OCI-LY1 (cell line): ENCODE measurements around the gene APOBEC2.

Experiments
- H2AFZ ChIP-seq: fragments of 200-600 bp; sonication (generic), shearing (Covaris generic); 2 replicates; pipeline ENCODE4 v1.6.0; 2014; ENCODE audit warnings: antibody characterized with exemption, mild to moderate bottlenecking, low read length
- H3F3A ChIP-seq: fragments of 200-600 bp; sonication (generic), shearing (Covaris generic); 2 replicates; pipeline ENCODE4 v1.6.0; 2014; ENCODE audit warnings: mild to moderate bottlenecking, antibody characterized with exemption, low read length, moderate library complexity; ENCODE audit not compliant: insufficient read depth
- H3K27ac ChIP-seq: fragments of 200-600 bp; sonication (generic); 2 replicates; pipeline ENCODE4 v1.5.1; 2014; ENCODE audit warnings: low read length, mixed run types, mild to moderate bottlenecking, low read depth; ENCODE audit not compliant: poor library complexity, severe bottlenecking
- H3K27me3 ChIP-seq: fragments of 200-600 bp; sonication (generic); 2 replicates; pipeline ENCODE4 v1.6.0; 2014; ENCODE audit warnings: antibody characterized with exemption, mild to moderate bottlenecking, low read length, moderate library complexity; ENCODE audit not compliant: insufficient read depth
- H3K36me3 ChIP-seq: fragments of 200-600 bp; sonication (generic); 2 replicates; pipeline ENCODE4 v1.6.1; 2014; ENCODE audit warnings: mild to moderate bottlenecking, antibody characterized with exemption, low read length, moderate library complexity, mixed read lengths; ENCODE audit not compliant: insufficient read depth
- H3K4me1 ChIP-seq: fragments of 200-600 bp; sonication (generic); 2 replicates; pipeline ENCODE4 v1.5.1; 2014; ENCODE audit warnings: mild to moderate bottlenecking, low read length, moderate library complexity; ENCODE audit not compliant: insufficient read depth, severe bottlenecking
- H3K4me2 ChIP-seq: fragments of 200-600 bp; sonication (generic), shearing (Covaris generic); 2 replicates; pipeline ENCODE4 v1.6.1; 2014; ENCODE audit warnings: low read length
- H3K4me3 ChIP-seq: fragments of 200-600 bp; sonication (generic); 2 replicates; pipeline ENCODE4 v1.5.1; 2014; ENCODE audit warnings: low read length, low read depth, mild to moderate bottlenecking, mixed read lengths; ENCODE audit not compliant: poor library complexity, severe bottlenecking
- H3K79me2 ChIP-seq: fragments of 200-600 bp; shearing (Covaris generic); 2 replicates; pipeline ENCODE4 v1.6.1; 2016; ENCODE audit warnings: mixed run types, low read length, mixed read lengths; ENCODE audit not compliant: insufficient read depth
- H3K9ac ChIP-seq: fragments of 200-600 bp; sonication (generic), shearing (Covaris generic); 2 replicates; pipeline ENCODE4 v1.6.1; 2014; ENCODE audit warnings: mild to moderate bottlenecking, low read length, mixed read lengths
- H3K9me2 ChIP-seq: fragments of 200-600 bp; sonication (generic), shearing (Covaris generic); 2 replicates; pipeline ENCODE4 v1.6.1; 2014; ENCODE audit warnings: low read depth, mild to moderate bottlenecking, low read length, mixed read lengths
- H3K9me3 ChIP-seq: fragments of 200-600 bp; shearing (Covaris generic); 2 replicates; pipeline ENCODE4 v1.6.1; 2014; ENCODE audit warnings: low read length, mixed read lengths
- H4K20me1 ChIP-seq: fragments of 200-600 bp; sonication (generic), shearing (Covaris generic); 2 replicates; pipeline ENCODE4 v1.6.0; 2016; ENCODE audit warnings: mild to moderate bottlenecking, low read length; ENCODE audit not compliant: insufficient read depth
- CTCF ChIP-seq: fragments of 200-600 bp; sonication (generic), shearing (Covaris generic); IDR thresholded peaks from 2 replicates; pipeline ENCODE4 v1.5.1; 2017; ENCODE audit warnings: mild to moderate bottlenecking, antibody characterized with exemption, low read length, moderate library complexity, mixed read lengths
- EZH2 ChIP-seq: fragments of 200-600 bp; sonication (generic), shearing (Covaris generic); IDR thresholded peaks from 2 replicates; pipeline ENCODE4 v1.8.0; 2017; ENCODE audit warnings: borderline replicate concordance, mixed run types, mild to moderate bottlenecking, antibody characterized with exemption, low read length, moderate library complexity, mixed read lengths

The APOBEC2 gene

GRCh38 chr6:41027241-41027640 is 25.8 kb upstream of the APOBEC2 start:
- Histone ChIP-seq H3K4me2 (no peak overlapping the region; the same call in 1 of the 2 replicates), H3K9me3 (no peaks in the 10 kb centered on the region), H2AFZ (no peak overlapping the region), H3K4me1 (peaks cover 15% of the 10 kb centered on the region), H3K36me3 (no peaks in the 10 kb centered on the region), H3K9ac (no peak overlapping the region), H3F3A (no peaks in the 10 kb centered on the region), H3K9me2 (no peaks in the 10 kb centered on the region), H4K20me1 (no peaks in the 10 kb centered on the region), H3K4me3 (no peak overlapping the region), H3K79me2 (no peaks in the 10 kb centered on the region), H3K27me3 (no peaks in the 10 kb centered on the region; the same call in 1 of the 2 replicates), H3K27ac (no peak overlapping the region)
- no peak for TF ChIP-seq CTCF
- no peak for TF ChIP-seq EZH2

DNA sequence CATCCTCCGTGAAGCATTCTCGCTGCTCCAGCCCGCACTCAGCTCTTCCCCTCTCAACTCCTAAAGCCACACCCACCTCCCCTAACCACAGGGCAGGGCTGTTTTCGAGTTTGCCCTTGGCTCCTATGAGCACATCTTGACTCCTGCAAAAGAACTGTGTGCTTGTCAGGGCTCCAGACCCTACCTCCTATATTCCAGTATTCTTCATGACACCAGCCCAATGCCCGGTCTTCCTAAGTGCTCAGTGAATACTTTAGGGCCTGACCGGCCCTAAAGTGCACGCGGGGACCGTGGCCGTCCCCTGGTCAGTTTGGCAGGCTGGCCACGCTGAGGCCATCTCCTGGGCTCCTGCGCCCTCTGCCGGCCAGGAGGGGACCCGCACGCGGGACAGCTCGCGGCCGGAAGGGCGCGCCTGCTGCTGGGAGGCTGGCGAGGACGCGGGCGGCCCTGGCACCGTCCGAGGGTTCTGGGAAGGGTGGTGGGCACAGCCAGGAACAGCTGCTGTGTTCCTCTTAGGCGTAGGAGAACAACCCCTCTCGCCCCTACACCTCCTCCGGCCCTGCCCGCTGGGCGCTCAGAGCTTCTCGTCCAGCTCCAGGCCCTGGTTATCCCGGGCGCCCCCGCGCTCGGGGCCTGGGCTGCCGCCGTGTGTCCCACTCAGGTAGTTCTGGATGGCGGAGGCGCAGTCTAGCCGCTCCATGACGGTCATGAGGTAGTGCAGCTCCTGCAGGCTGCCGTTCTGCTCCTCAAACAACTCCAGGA is 25.0 kb upstream of the APOBEC2 start:
- H3K9me2 ChIP-seq: no peaks in the 10 kb centered on the region
- H3K9ac ChIP-seq: peak overlapping the region; percentile 53; the same call in 1 of the 2 replicates
- 0 out of 2 replicates have a peak overlapping the region, but pooled peaks have one; percentile 11 for H2AFZ ChIP-seq
- H3K27me3 ChIP-seq: no peaks in the 10 kb centered on the region; the same call in 1 of the 2 replicates
- H3K36me3 ChIP-seq: no peaks in the 10 kb centered on the region
- H3F3A ChIP-seq: no peaks in the 10 kb centered on the region
- peak overlapping the region; percentile 52 for H3K4me3 ChIP-seq
- TF ChIP-seq EZH2 (no peak), CTCF (peak; percentile 98)
- no peak overlapping the region for H3K27ac ChIP-seq
- H3K79me2 ChIP-seq: no peaks in the 10 kb centered on the region
- no peaks in the 10 kb centered on the region for H4K20me1 ChIP-seq
- H3K9me3 ChIP-seq: no peaks in the 10 kb centered on the region
- H3K4me1 ChIP-seq: peaks cover 15% of the 10 kb centered on the region
- peak overlapping the region; percentile 68 for H3K4me2 ChIP-seq

GRCh38 chr6:41028561-41029412 is 24.2 kb upstream of the APOBEC2 start:
- 0 out of 2 replicates have a peak overlapping the region, but pooled peaks have one; percentile 11 for H2AFZ ChIP-seq
- H3K4me3 ChIP-seq: peak overlapping the region; percentile 52
- H3K4me2 ChIP-seq: peak overlapping the region; percentile 68
- no peak overlapping the region for H3K27ac ChIP-seq
- H3K36me3 ChIP-seq: no peaks in the 10 kb centered on the region
- TF ChIP-seq EZH2 (no peak), CTCF (no peak)
- no peaks in the 10 kb centered on the region for H3K9me3 ChIP-seq
- no peaks in the 10 kb centered on the region for H3K9me2 ChIP-seq
- no peaks in the 10 kb centered on the region; the same call in 1 of the 2 replicates for H3K27me3 ChIP-seq
- peaks cover 15% of the 10 kb centered on the region for H3K4me1 ChIP-seq
- peak overlapping the region; percentile 53; the same call in 1 of the 2 replicates for H3K9ac ChIP-seq
- H3F3A ChIP-seq: no peaks in the 10 kb centered on the region
- H4K20me1 ChIP-seq: no peaks in the 10 kb centered on the region
- H3K79me2 ChIP-seq: no peaks in the 10 kb centered on the region
